ENCODE data around the gene ARID4B.

GRCh38 chr1:235139315-235139714 lies 188.7 kb downstream of the ARID4B start:
- no peak for TF ChIP-seq CTCF (conservative IDR thresholded peaks at IDR 0.05; ENCODE audit: low read length)
- TF ChIP-seq EZH2phosphoT487 (IDR thresholded peaks at IDR 0.05; ENCODE audit: borderline replicate concordance): no peak

All from Loucy (cell line).